ENCODE data around the gene MYO15B. TPM values are rescaled to one million over a fixed set of nuclear protein-coding genes. Genes with fewer than 3 reads are reported as not detected.

The MYO15B gene
- total RNA-seq, 1 experiment from 2014 or later = 26.5 TPM

- BruUV-seq (replicated peaks) = no TSS peak
- TF ChIP-seq TCF7L2 (IDR thresholded peaks at IDR 0.05; ENCODE audit: low read depth, low read length) = no peak
- TF ChIP-seq, protein P1, sequence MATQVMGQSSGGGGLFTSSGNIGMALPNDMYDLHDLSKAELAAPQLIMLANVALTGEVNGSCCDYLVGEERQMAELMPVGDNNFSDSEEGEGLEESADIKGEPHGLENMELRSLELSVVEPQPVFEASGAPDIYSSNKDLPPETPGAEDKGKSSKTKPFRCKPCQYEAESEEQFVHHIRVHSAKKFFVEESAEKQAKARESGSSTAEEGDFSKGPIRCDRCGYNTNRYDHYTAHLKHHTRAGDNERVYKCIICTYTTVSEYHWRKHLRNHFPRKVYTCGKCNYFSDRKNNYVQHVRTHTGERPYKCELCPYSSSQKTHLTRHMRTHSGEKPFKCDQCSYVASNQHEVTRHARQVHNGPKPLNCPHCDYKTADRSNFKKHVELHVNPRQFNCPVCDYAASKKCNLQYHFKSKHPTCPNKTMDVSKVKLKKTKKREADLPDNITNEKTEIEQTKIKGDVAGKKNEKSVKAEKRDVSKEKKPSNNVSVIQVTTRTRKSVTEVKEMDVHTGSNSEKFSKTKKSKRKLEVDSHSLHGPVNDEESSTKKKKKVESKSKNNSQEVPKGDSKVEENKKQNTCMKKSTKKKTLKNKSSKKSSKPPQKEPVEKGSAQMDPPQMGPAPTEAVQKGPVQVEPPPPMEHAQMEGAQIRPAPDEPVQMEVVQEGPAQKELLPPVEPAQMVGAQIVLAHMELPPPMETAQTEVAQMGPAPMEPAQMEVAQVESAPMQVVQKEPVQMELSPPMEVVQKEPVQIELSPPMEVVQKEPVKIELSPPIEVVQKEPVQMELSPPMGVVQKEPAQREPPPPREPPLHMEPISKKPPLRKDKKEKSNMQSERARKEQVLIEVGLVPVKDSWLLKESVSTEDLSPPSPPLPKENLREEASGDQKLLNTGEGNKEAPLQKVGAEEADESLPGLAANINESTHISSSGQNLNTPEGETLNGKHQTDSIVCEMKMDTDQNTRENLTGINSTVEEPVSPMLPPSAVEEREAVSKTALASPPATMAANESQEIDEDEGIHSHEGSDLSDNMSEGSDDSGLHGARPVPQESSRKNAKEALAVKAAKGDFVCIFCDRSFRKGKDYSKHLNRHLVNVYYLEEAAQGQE (IDR thresholded peaks at IDR 0.05; ENCODE audit: insufficient read depth in 1 of 2, low read depth in 2 of 2, low read length in 1 of 2) = no peak
- no peak for TF ChIP-seq POLR2AphosphoS5 (IDR thresholded peaks at IDR 0.05; ENCODE audit: low read depth, low read length)
- no peak for TF ChIP-seq CTCF (IDR thresholded peaks at IDR 0.05)
- no peak for TF ChIP-seq SIN3A (IDR thresholded peaks at IDR 0.05; ENCODE audit: borderline replicate concordance, insufficient read depth, low read depth, low read length)
- in situ Hi-C loops (cut with HindIII; ENCODE audit: low pct_unique_long_range_greater_than_20kb, low sequenced_read_pairs) = no loop called here
- H3K4me1 ChIP-seq (ENCODE audit: control insufficient read depth, insufficient read depth, low read length) = peaks cover 9% of the 10 kb centered on the region
- CTCF ChIA-PET = no interaction called here
- H3K27me3 ChIP-seq (ENCODE audit: control insufficient read depth, insufficient read depth, low read length) = no peaks in the 10 kb centered on the region
- H3K36me3 ChIP-seq (ENCODE audit: control insufficient read depth, insufficient read depth, low read length) = no peaks in the 10 kb centered on the region
- ATAC-seq (no peak), DNase-seq (ENCODE audit: low read depth, low spot score) (no peak)
- POLR2A ChIA-PET = no interaction called here
- H3K27ac ChIP-seq (ENCODE audit: low read length) = no peak overlapping the region
- intact Hi-C loops (cut with micrococcal nuclease; ENCODE audit: unreplicated experiment) = no loop called here
- no peak overlapping the region for H3K4me3 ChIP-seq (ENCODE audit: low read depth in 2 of 2, low read length in 2 of 2)
- H3K9me3 ChIP-seq (ENCODE audit: control insufficient read depth, insufficient read depth, low read depth, low read length) = no peaks in the 10 kb centered on the region
Observed at GRCh38 chr17:75570034-75570676, 17.4 kb upstream of the MYO15B start.

DNA sequence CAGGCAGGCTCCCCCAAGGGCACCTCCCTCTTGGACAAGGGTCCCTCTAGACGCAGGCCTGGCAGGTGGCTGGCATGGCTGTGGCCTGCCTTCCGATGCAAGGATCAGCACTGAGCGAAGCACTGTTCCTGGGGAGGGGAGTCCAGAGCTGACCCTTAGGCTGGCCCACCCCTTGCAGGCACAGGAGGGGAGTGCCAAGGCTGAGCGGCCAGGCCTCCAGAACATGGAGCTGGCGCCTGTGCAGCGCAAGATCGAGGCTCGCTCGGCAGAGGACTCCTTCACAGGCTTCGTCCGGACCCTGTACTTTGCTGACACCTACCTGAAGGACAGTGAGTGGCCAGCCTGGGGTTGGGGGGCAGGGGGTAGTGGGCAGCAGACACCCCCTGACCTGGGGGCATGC, 16.8 kb upstream of the MYO15B start:
- no peak for TF ChIP-seq SIN3A (IDR thresholded peaks at IDR 0.05; ENCODE audit: borderline replicate concordance, insufficient read depth, low read depth, low read length)
- TF ChIP-seq POLR2AphosphoS5 (IDR thresholded peaks at IDR 0.05; ENCODE audit: low read depth, low read length) = no peak
- no peak for TF ChIP-seq TCF7L2 (IDR thresholded peaks at IDR 0.05; ENCODE audit: low read depth, low read length)
- no peak for TF ChIP-seq CTCF (IDR thresholded peaks at IDR 0.05)
- TF ChIP-seq, protein P1 (IDR thresholded peaks at IDR 0.05; ENCODE audit: insufficient read depth in 1 of 2, low read depth in 2 of 2, low read length in 1 of 2) = no peak
- intact Hi-C loops (cut with micrococcal nuclease; ENCODE audit: unreplicated experiment) (no loop called here), in situ Hi-C loops (cut with HindIII; ENCODE audit: low pct_unique_long_range_greater_than_20kb, low sequenced_read_pairs) (no loop called here)
- BruUV-seq (replicated peaks) = no TSS peak
- ChIA-PET CTCF (no interaction called here), POLR2A (no interaction called here)
- Histone ChIP-seq H3K27me3 (ENCODE audit: control insufficient read depth, insufficient read depth, low read length) (no peaks in the 10 kb centered on the region), H3K36me3 (ENCODE audit: control insufficient read depth, insufficient read depth, low read length) (no peaks in the 10 kb centered on the region), H3K4me1 (ENCODE audit: control insufficient read depth, insufficient read depth, low read length) (peaks cover 2% of the 10 kb centered on the region), H3K4me3 (ENCODE audit: low read depth in 2 of 2, low read length in 2 of 2) (no peak overlapping the region), H3K9me3 (ENCODE audit: control insufficient read depth, insufficient read depth, low read depth, low read length) (no peaks in the 10 kb centered on the region), H3K27ac (ENCODE audit: low read length) (no peak overlapping the region)
- DNase-seq (ENCODE audit: low read depth, low spot score) (no peak), ATAC-seq (peak; percentile 12; the same call in 1 of the 2 replicates)

Data from Panc1 (cell line).